GM12878 (cell line): ENCODE measurements around the gene RTEL1. TPM values are rescaled to one million over a fixed set of nuclear protein-coding genes. Genes with fewer than 3 reads are reported as not detected.

Experiments
- ATAC-seq: fragments of 200-7000 bp; cut with Tn5 transposase; 3 replicates; pipeline ENCODE4 v1.9.1; 2020; ENCODE audit warnings: mild to moderate bottlenecking, moderate library complexity
- BruUV-seq: library from RNA; stranded (reverse); fragments of 400-500 nt; replicated peaks from 2 replicates; lab custom pipeline; 2021; lab: Mats Ljungman, UMichigan
- CTCF ChIA-PET: fragments of 300-600 bp; sonication (Branson Sonifier 250); formaldehyde crosslinking; extraction: SDS; loops from one replicate; lab custom pipeline; 2021; ENCODE audit warnings: inconsistent platforms; lab: Yijun Ruan, JAX
- POLR2A ChIA-PET: fragments of 350-600 bp; formaldehyde crosslinking; extraction: SDS; loops from one replicate; lab custom pipeline; 2021; ENCODE audit warnings: inconsistent platforms; lab: Charles Lee
- RAD21 ChIA-PET: fragments of 300-600 bp; sonication (Branson Sonifier 250); formaldehyde crosslinking; loops from one replicate; lab custom pipeline; 2023; ENCODE audit warnings: antibody characterized with exemption; ENCODE audit not compliant: unreplicated experiment; lab: Charles Lee
- SMC1A ChIA-PET: fragments of 300-600 bp; sonication (Branson Sonifier 250); formaldehyde crosslinking; loops from one replicate; lab custom pipeline; 2023; ENCODE audit not compliant: unreplicated experiment, uncharacterized antibody; lab: Charles Lee
- DNase-seq: peaks from one replicate; pipeline ENCODE4 v3.0.0-alpha.2; 2011; ENCODE audit warnings: low read depth, low spot score
- FAIRE-seq: peaks from 3 replicates; lab custom pipeline; 2011; peaks lifted over from hg19 to GRCh38; lab: Jason Lieb, UNC
- H2AFZ ChIP-seq: 2 replicates; pipeline ENCODE4 v1.6.0; 2011; ENCODE audit warnings: low read depth, low read length, control low read depth; ENCODE audit not compliant: control insufficient read depth
- H3K27ac ChIP-seq: 2 replicates; pipeline ENCODE4 v1.5.1; 2011; ENCODE audit warnings: control low read depth; ENCODE audit not compliant: control insufficient read depth, insufficient read depth
- H3K27me3 ChIP-seq, 2 experiments: replicated peaks in 1 of 2; 2 replicates each; pipeline versions ENCODE4 v1.6.0 to v1.6.1; 2011; ENCODE audit warnings: low read length in 1 of 2; ENCODE audit not compliant: control insufficient read depth in 2 of 2, insufficient read depth in 2 of 2
- H3K36me3 ChIP-seq, 2 experiments: 2 replicates each; pipeline ENCODE4 v1.5.1; 2011; ENCODE audit warnings: low read length in 1 of 2; ENCODE audit not compliant: control insufficient read depth in 2 of 2, insufficient read depth in 2 of 2
- H3K4me1 ChIP-seq: 2 replicates; pipeline ENCODE4 v1.6.1; 2011; ENCODE audit warnings: mild to moderate bottlenecking, low read length, moderate library complexity, mixed read lengths; ENCODE audit not compliant: control insufficient read depth, insufficient read depth
- H3K4me2 ChIP-seq: 2 replicates; pipeline ENCODE4 v1.6.0; 2011; ENCODE audit warnings: control low read depth; ENCODE audit not compliant: control insufficient read depth, insufficient read depth
- H3K4me3 ChIP-seq: fragments of 200-600 bp; sonication (generic); 2 replicates; pipeline ENCODE4 v1.5.1; 2016
- H3K79me2 ChIP-seq: 2 replicates; pipeline ENCODE4 v1.6.0; 2011; ENCODE audit warnings: low read length; ENCODE audit not compliant: control insufficient read depth, insufficient read depth
- H3K9ac ChIP-seq: 2 replicates; pipeline ENCODE4 v1.8.0; 2011; ENCODE audit warnings: low read length, control low read depth, mixed read lengths; ENCODE audit not compliant: control insufficient read depth, insufficient read depth
- H3K9me3 ChIP-seq: replicated peaks from 3 replicates; pipeline ENCODE4 v1.5.1; 2011; ENCODE audit warnings: mild to moderate bottlenecking, low read length; ENCODE audit not compliant: control insufficient read depth, insufficient read depth
- H4K20me1 ChIP-seq: 2 replicates; pipeline ENCODE4 v1.6.0; 2011; ENCODE audit not compliant: control insufficient read depth, insufficient read depth
- MTA3 ChIP-seq: IDR thresholded peaks from 2 replicates; pipeline ENCODE4 v1.6.1; 2012; ENCODE audit warnings: low read length, inconsistent platforms, borderline replicate concordance
- PAX5 ChIP-seq: IDR thresholded peaks from 2 replicates; pipeline ENCODE4 v1.6.1; 2011; ENCODE audit warnings: low read depth, low read length, borderline replicate concordance
- SIX5 ChIP-seq: IDR thresholded peaks from 2 replicates; pipeline ENCODE4 v1.6.1; 2011; ENCODE audit warnings: mild to moderate bottlenecking, low read depth, low read length, moderate library complexity; ENCODE audit not compliant: severe bottlenecking
- TBL1XR1 ChIP-seq: IDR thresholded peaks from 2 replicates; pipeline ENCODE4 v1.6.1; 2012; ENCODE audit warnings: low read depth, low read length, improper control_type of control experiment
- ZNF687 ChIP-seq: fragments of 450-650 bp; IDR thresholded peaks from 2 replicates; pipeline ENCODE4 v1.6.1; 2017; ENCODE audit warnings: mild to moderate bottlenecking, moderate library complexity
- WGBS: methylation state at CpG from one replicate; pipeline ENCODE4 v1.1.6; 2016; ENCODE audit warnings: low lambda C conversion rate; ENCODE audit not compliant: insufficient replicate concordance, insufficient coverage; ENCODE audit errors: missing lambda C conversion rate; 5-methylcytosine and 5-hydroxymethylcytosine counted together
- in situ Hi-C: fragments of 300-500 bp; cut with MboI; formaldehyde crosslinking; loops from 9 replicates; pipeline ENCODE4 v1.14.3; 2018; ENCODE audit warnings: mixed read lengths
- intact Hi-C: fragments of 100-400 bp; cut with micrococcal nuclease; formaldehyde crosslinking; loops from one replicate; pipeline ENCODE4 v1.14.2; 2022; ENCODE audit not compliant: unreplicated experiment
- polyA plus RNA-seq, 11 experiments: library from polyadenylated mRNA; depleted of rRNA in 4 of 11; unstranded in 6 of 11; stranded (reverse) in 5 of 11; fragments of >200 nt; fragmentation: Nextera tagmentation in 4 of 11; fragmentation: Illumina TruSeq in 1 of 11; extraction: Ambion mirVana in 4 of 11; extraction: Trizol in 1 of 11; gene quantifications; 1 replicate in 1 of 11; 2 replicates in 10 of 11; pipeline versions ENCODE4 v1.2.1 to v1.2.3, GENCODE V29; 2011 to 2016; ENCODE audit warnings: inconsistent platforms in 2 of 11, missing spikeins in 2 of 11, low read depth in 1 of 11
- total RNA-seq, 4 experiments: library from RNA; depleted of rRNA in 3 of 4; stranded (reverse); fragments of >200 nt in 3 of 4; fragmentation: Illumina TruSeq in 1 of 4; extraction: Trizol in 1 of 4; gene quantifications; 2 replicates each; pipeline versions ENCODE4 v1.2.1 to v1.2.3, GENCODE V29; 2013 to 2021

The RTEL1 gene
- total and polyA plus RNA-seq, 10 of the 15 experiments (the other 5 are each of a cell fraction or from before 2014, with no cell fraction given), result 0.40 to 37.2 (median 15.6) TPM; not detected in 1

DNA sequence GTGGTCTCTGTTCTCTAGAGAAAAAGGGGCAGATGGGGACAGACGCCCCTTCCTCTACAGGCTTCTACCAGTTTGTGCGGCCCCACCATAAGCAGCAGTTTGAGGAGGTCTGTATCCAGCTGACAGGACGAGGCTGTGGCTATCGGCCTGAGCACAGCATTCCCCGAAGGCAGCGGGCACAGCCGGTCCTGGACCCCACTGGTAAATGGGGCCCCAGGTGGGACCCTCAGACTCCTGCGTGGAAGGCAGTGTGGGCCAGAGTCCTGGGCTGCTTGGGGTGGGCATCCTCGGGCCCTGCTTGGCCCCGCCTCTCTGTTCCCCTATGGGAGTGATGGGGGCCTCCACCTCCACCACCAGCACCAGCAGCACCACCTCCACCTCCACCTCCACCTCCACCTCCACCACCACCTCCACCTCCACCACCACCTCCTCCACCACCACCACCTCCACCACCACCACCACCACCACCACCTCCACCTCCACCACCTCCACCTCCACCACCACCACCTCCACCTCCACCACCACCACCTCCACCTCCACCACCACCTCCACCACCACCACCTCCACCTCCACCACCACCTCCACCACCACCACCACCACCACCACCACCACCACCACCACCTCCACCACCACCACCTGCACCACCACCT is 35.1 kb downstream of the RTEL1 start:
- Histone ChIP-seq H3K4me3 (no peak overlapping the region), H4K20me1 (no peaks in the 10 kb centered on the region), H3K9me3 (no peaks in the 10 kb centered on the region), H3K79me2 (no peaks in the 10 kb centered on the region), H3K4me2 (no peak overlapping the region), H3K27me3 (no peaks in the 10 kb centered on the region), H3K27ac (no peak overlapping the region), H3K4me1 (peaks cover 3% of the 10 kb centered on the region), H3K36me3 (no peaks in the 10 kb centered on the region), H3K9ac (no peak overlapping the region), H2AFZ (no peak overlapping the region)
- TF ChIP-seq ZNF687 (no peak), SIX5 (peak; percentile 22), TBL1XR1 (no peak), MTA3 (no peak), PAX5 (no peak)
- DNase-seq (no peak), ATAC-seq (no peak), FAIRE-seq (no peak)
- ChIA-PET RAD21 (no interaction called here), POLR2A (no interaction called here), CTCF (no interaction called here), SMC1A (no interaction called here)
- in situ Hi-C loops (no loop called here), intact Hi-C loops (no loop called here)
- 89% methylated on average over 10 of the region's 10 CpGs for WGBS
- BruUV-seq, result no TSS peak
